ENCODE data around the gene CAPN2.

Gene CAPN2

GRCh38 chr1:223702735-223703667 is 9.3 kb upstream of the CAPN2 start:
- peak; percentile 64 to 75 for ATAC-seq

DNA sequence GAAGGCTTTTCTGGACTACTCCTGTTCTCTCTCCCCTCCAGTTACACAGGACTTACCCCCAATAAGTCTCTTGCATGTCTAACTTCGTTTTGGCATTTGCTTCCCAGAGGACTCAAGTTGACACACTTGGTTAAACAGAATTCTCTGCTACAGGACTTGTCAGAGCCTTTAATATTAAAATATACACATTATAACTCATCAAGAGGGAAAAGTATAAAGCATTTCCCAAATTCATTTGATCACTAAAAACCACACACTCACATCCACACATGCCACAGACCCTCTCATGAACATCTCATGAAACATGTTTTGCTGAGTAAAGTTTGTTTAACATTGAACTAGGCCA is 8.7 kb upstream of the CAPN2 start:
- ATAC-seq: no peak

- ATAC-seq: no peak
Observed at GRCh38 chr1:223704921-223705878, 7.1 kb upstream of the CAPN2 start.

DNA sequence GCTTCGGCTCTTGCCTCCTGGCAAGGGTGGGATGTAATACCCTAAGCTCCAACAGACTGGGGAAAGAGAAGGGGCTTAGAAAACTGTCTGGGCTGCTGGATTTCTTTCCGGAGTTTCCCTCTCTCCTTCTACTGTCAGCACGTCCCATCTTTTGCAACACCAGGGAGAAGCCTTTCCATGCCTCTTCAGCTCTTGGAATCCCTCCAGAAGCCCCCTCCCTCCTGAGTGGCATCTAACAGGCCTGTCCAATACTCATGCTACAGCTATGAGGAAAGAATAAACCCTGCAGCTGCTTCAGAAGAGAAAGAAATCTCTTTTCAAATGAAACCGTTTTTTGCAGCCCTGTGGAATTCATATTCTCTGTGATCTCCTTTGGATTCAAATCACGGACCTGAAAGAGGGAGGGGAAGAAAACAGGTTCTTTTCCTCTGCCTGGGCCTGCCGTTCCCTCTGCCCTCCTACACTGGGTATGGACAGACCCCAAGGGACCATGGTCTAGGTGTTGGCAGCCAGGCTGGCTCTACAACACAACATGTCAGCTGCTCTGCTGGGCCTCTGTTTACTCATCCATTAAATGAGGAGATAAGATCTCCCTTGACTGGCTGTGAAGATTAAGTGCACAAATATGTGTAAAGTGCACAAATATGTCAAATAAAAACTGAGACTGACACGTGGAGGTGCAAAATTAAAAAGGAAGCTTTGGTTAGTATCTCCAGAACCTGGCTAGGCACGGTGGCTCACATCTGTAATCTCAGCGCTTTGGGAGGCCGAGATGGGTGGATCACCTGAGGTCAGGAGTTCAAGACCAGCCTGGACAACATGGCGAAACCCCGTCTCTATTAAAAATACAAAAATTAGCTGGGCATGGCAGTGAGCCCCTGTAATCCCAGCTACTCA is 6.0 kb upstream of the CAPN2 start:
- ATAC-seq: no peak

- ATAC-seq: no peak
Observed at GRCh38 chr1:223707256-223708000, 4.9 kb upstream of the CAPN2 start.

DNA sequence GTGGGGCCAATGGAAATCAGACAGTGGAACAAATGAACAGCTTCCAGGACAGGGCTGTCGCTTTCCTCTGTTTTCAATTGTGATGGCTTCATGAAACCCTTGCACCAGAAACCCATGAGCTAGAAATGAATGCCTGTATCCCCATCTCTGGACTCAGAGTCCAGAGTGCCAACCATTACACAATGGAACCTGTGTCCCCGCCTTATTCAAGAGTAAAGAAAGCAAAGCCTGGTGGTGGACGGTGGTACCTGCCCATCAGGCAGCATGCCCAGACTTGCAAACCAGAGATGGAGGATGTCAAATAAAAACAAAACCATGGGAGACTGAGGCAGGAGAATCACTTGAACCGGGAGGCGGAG is 4.4 kb upstream of the CAPN2 start:
- ATAC-seq: no peak

DNA sequence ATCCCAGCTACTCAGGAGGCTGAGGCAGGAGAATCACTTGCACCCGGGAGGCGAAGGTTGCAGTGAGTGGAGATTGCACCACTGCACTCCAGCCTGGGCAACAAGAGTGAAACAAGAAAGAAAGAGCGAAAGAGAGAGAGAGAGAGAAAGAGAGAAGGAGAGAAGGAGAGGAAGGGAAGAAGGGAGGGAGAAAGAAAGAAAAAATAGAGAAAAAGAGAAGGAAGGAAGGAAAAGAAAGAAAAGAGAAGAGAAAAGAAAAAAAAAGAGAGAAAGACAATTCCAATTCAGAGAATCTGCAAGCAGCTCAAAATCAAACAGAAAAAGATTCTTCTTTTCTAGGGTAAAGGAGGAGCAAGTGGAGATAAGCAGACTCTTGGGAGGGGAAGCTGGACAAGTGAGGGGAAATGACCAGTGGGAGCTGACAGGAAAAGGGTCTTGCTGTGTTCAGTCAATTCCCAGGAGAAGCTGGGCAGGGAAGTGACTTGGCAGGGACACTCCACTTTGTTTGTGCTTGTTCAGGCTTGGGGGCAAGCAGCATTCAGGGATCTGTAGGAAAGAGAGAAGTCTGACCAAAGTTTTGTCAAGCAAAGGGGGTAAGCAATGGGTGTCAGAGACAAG is 3.6 kb upstream of the CAPN2 start:
- ATAC-seq: no peak

DNA sequence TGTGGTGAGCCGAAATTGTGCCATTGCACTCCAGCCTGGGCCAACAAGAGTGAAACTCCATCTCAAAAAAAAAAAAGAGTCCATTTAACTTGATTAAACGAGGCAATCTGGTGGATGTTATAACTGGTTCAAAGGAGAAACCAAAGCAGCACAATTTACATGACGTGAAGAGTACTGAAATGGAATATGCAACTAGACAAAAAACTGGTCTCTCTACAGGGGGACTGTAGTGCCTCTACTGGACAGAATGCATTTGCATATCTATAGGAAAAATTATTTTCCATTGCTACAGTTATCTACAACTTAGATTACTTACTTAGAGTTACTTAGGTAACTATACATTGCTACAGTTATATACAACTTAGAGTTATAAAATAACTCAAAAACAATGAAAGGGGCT is 2.7 kb upstream of the CAPN2 start:
- no peak for ATAC-seq

DNA sequence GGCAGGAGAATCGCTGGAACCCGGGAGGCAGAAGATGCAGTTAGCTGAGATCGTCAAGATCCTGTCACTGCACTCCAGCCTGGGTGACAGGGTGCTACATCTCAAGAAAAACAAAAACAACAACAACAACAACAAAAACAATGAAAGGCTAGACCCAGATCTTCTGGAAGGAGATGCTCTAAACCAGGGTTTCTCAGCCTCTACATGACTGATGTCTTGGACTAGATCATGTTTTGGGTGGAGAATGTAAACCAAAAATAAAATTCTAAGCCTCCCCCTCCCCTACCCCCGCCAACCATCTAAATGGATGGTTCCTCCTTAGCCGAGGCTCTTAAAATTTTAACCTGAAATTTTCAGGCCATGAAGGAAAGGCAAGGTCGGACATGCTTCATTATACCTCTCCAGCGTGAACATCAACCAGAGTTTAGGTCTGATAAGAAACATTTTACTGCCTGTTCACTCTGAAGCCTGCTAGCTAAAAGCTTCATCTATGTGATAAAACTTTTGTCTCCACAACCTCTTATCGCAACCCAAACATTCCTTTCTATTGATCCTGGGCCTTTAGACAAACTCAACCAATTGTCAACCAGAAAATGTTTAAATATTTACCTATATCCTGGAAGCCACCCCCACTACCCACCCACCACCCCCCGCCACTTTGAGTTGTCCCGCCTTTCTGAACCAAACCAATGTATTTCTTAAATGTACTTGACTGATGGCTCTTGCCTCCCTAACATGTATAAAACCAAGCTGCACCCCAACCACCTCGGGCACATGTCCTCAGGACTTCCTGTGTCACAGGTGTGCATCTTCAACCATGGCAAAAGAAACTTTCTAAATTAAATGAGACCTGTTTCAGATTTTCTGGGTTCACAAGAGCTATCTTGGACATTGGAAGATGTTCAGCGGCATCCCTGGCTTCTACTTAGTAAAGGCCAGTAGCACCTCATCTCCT is 1.9 kb upstream of the CAPN2 start:
- no peak for ATAC-seq

- no peak for ATAC-seq
Observed at GRCh38 chr1:223711173-223711572, 1.2 kb upstream of the CAPN2 start.

DNA sequence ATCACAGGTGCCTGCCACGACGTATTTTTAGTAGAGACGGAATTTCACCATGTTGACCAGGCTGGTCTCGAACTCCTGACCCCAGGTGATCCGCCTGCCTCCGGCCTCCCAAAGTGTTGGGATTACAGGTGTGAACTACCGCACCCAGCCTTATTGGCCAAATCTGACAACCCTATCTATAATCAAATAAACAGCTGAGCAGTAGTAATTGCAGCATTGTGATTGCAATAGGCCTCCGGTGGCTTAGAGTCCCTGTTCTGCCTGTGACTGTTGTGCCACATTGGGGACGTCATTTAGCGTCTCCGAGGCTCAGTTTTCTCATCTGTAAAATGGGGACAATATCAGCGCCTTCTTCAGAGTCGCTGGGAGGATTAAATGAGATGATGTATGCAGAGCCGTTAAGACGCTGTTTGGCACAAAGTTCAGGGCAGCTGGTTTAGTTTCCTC is 569 bp upstream of the CAPN2 start:
- no peak for ATAC-seq

GRCh38 chr1:223712850-223713474 is 623 bp downstream of the CAPN2 start:
- ATAC-seq: peak; percentile 22 to 24

- ATAC-seq: no peak
Observed at GRCh38 chr1:223713546-223714420, 1.4 kb downstream of the CAPN2 start.

DNA sequence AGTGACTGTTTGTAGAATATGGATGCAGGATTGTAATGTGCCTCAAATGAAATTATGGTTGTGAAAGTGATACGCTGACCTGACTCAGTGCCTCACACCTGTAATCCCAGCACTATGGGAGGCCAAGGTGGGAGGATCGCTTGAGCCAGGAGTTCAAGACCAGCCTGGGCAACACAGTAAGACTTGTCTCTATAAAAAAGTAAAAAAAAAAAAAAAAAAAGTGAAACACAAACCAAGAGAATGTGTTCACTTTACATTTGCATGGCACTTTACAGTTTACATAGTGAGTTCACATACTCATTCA is 2.0 kb downstream of the CAPN2 start:
- ATAC-seq: no peak

DNA sequence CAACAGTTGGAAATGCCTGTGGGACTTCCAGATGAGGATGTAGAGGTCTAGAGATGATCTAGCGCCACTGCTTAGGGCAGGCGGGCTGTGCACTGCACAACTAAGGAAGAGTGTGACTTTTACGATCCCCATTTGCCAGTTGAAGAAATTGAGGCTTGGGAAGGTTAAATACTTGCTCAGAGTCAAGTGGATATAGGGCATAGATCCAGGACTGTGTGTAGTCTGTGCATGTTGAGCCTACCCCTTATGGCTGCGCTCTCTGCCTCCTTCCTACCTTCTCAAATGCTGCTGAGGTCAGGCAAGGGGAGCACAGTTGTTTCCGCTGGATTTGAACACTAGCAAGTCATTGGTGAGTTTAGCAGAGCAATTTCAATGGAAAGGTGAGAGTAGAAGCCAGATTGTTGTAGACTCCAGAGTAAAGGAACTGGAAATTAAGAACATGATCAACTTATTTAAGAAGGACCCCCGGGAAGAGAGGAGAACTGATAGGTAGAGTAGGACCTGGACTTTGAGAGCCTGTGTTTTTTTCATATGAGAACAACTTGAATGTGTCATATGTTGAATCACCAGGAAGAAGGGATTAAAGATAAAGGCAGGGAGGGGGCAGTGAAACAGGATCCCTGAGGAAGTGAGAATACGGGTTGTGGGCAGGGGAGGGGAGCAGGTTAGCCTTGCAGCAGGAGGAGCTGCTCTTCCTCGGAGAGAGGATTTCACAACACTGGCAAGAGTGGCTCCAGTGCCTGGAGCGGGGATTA is 2.7 kb downstream of the CAPN2 start:
- no peak for ATAC-seq

DNA sequence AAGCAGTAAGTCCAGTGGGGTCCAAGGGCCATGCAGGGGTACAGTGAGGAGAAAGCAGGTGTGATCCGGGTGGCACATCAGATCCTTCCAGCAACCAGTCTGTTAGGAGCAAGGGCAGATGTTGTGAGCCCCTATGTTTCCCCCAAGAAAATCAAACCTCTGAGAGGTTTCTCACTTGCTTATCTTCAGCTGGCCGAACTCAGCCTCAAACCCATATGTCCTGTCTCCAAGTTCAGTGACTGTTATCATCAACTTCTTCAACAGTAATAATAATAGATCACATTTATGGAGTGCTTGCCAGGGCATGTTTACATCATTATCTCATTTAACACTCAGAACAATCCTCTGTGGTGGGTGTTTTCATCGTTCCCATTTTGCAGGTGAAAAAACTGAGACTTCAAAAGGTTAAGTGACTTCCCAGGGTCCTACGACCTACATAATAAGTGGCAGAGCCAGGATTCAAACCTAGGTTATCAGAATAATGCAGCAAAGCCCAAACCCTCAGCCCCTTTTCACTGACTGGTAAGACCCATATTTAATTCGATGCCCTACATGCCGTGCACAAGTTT is 3.3 kb downstream of the CAPN2 start:
- ATAC-seq: no peak

DNA sequence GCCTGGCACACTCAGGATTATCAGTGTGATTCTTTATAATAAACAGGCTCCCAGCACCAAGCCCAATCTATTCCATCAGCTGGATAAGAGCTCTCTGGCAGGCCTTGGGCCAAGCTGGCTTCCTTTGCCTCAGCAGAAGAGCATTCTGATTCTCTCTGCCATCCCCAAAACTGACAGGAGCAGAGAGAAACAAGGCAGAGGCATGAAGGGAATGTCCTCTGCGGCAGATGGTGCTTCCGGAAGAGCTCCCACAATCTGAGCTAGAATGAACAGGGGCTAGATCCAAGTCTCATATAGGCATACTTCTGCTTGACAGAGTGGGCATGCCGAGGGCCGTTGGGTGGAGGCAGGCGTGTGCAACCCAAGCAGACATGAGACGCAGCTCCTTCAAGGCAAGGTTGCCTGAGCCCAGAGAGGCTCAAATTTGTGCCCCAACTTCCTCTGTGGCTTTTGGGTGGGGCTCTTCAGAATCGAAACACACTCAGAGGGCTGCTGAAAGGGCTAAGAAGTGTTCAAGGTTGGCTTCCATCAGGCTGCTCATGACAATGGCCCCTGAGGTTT is 4.0 kb downstream of the CAPN2 start:
- peak; percentile 46 to 50 for ATAC-seq

Data from activated CD4-positive, CD25-positive, alpha-beta regulatory T cell treated with anti-CD3 and anti-CD28 coated beads, Interleukin-2, amount 50 U/mL, for 24 hours (primary cell).